ENCODE measurements around the gene PEPD. TPM values are rescaled to one million over a fixed set of nuclear protein-coding genes. Genes with fewer than 3 reads are reported as not detected.

PEPD gene
- total RNA-seq, 1 experiment from 2014 or later = 148 TPM

- in situ Hi-C loops (cut with HindIII; ENCODE audit: low pct_unique_long_range_greater_than_20kb, low sequenced_read_pairs) = no loop called here
- DNase-seq (ENCODE audit: low read depth) = no peak
Observed at GRCh38 chr19:33399745-33400681, 121.6 kb downstream of the PEPD start.

GRCh38 chr19:33399081-33399744 is 122.4 kb downstream of the PEPD start:
- in situ Hi-C loops (cut with HindIII; ENCODE audit: low pct_unique_long_range_greater_than_20kb, low sequenced_read_pairs) = no loop called here
- no peak for DNase-seq (ENCODE audit: low read depth)

GRCh38 chr19:33398361-33399060 is 123.1 kb downstream of the PEPD start:
- no peak for DNase-seq (ENCODE audit: low read depth)
- in situ Hi-C loops (cut with HindIII; ENCODE audit: low pct_unique_long_range_greater_than_20kb, low sequenced_read_pairs) = no loop called here

- DNase-seq (ENCODE audit: low read depth) = no peak
- in situ Hi-C loops (cut with HindIII; ENCODE audit: low pct_unique_long_range_greater_than_20kb, low sequenced_read_pairs) = no loop called here
Observed at GRCh38 chr19:33397536-33398360, 123.8 kb downstream of the PEPD start.

GRCh38 chr19:33396701-33397535 is 124.7 kb downstream of the PEPD start:
- in situ Hi-C loops (cut with HindIII; ENCODE audit: low pct_unique_long_range_greater_than_20kb, low sequenced_read_pairs) = no loop called here
- no peak for DNase-seq (ENCODE audit: low read depth)

GRCh38 chr19:33395561-33396550 is 125.7 kb downstream of the PEPD start:
- in situ Hi-C loops (cut with HindIII; ENCODE audit: low pct_unique_long_range_greater_than_20kb, low sequenced_read_pairs) = no loop called here
- no peak for DNase-seq (ENCODE audit: low read depth)

GRCh38 chr19:33394723-33395560 is 126.6 kb downstream of the PEPD start:
- DNase-seq (ENCODE audit: low read depth) = no peak
- in situ Hi-C loops (cut with HindIII; ENCODE audit: low pct_unique_long_range_greater_than_20kb, low sequenced_read_pairs) = no loop called here

GRCh38 chr19:33394006-33394722 is 127.4 kb downstream of the PEPD start:
- no peak for DNase-seq (ENCODE audit: low read depth)
- in situ Hi-C loops (cut with HindIII; ENCODE audit: low pct_unique_long_range_greater_than_20kb, low sequenced_read_pairs) = no loop called here

- DNase-seq (ENCODE audit: low read depth) = no peak
- in situ Hi-C loops (cut with HindIII; ENCODE audit: low pct_unique_long_range_greater_than_20kb, low sequenced_read_pairs) = no loop called here
Observed at GRCh38 chr19:33393286-33394005, 128.1 kb downstream of the PEPD start.

- DNase-seq (ENCODE audit: low read depth) = no peak
- in situ Hi-C loops (cut with HindIII; ENCODE audit: low pct_unique_long_range_greater_than_20kb, low sequenced_read_pairs) = no loop called here
Observed at GRCh38 chr19:33392341-33393285, 129.0 kb downstream of the PEPD start.

- DNase-seq (ENCODE audit: low read depth) = no peak
- in situ Hi-C loops (cut with HindIII; ENCODE audit: low pct_unique_long_range_greater_than_20kb, low sequenced_read_pairs) = no loop called here
Observed at GRCh38 chr19:33391631-33392249, 129.9 kb downstream of the PEPD start.

GRCh38 chr19:33390908-33391630 is 130.5 kb downstream of the PEPD start:
- in situ Hi-C loops (cut with HindIII; ENCODE audit: low pct_unique_long_range_greater_than_20kb, low sequenced_read_pairs) = no loop called here
- no peak for DNase-seq (ENCODE audit: low read depth)

Measured in Caki2 (cell line).